Tibial nerve (tissue), 4 donors: ENCODE results near the gene DPY19L1. TPM values are rescaled to one million over a fixed set of nuclear protein-coding genes. Genes with fewer than 3 reads are reported as not detected.
"Not testable (repeated sequence)": the region's sequence is repeated elsewhere in the genome, so short reads cannot be mapped to it uniquely, and the experiment has no call there.

Source experiments
- DNase-seq, 2 donors: peaks; one replicate each; pipeline ENCODE4 v3.0.0-alpha.2; 2019; ENCODE audit warnings: low spot score in 2 of 2
- H3K27ac ChIP-seq, 4 donors: fragments of 200-600 bp; sonication (generic) in 3 of 4; one replicate each; pipeline ENCODE4 v1.5.1; 2017 to 2019; ENCODE audit warnings: mild to moderate bottlenecking in 1 of 4
- H3K27me3 ChIP-seq, 2 donors: fragments of 200-600 bp; sonication (generic) in 1 of 2; one replicate each; pipeline versions ENCODE4 v1.5.1 to v1.6.0; 2017 to 2019
- H3K36me3 ChIP-seq, 3 donors: fragments of 200-600 bp; sonication (generic); one replicate each; pipeline ENCODE4 v1.5.1; 2018 to 2019
- H3K4me1 ChIP-seq, 4 donors: fragments of 200-600 bp; sonication (generic) in 3 of 4; one replicate each; pipeline ENCODE4 v1.5.1; 2017 to 2019
- H3K4me3 ChIP-seq, 4 donors: fragments of 200-600 bp; sonication (generic) in 3 of 4; one replicate each; pipeline ENCODE4 v1.5.1; 2017 to 2019; ENCODE audit warnings: mild to moderate bottlenecking in 1 of 4, moderate library complexity in 1 of 4
- H3K9me3 ChIP-seq, 4 donors: fragments of 200-600 bp; sonication (generic) in 3 of 4; one replicate each; pipeline ENCODE4 v1.5.1; 2017 to 2019
- CTCF ChIP-seq, 5 experiments: fragments of 200-600 bp in 3 of 5; fragments of 450-650 bp in 2 of 5; sonication (generic) in 3 of 5; IDR thresholded peaks; one replicate each; pipeline ENCODE4 v1.5.1; 2016 to 2019; ENCODE audit warnings: antibody characterized with exemption in 5 of 5, mild to moderate bottlenecking in 3 of 5, moderate library complexity in 2 of 5
- EP300 ChIP-seq, 2 donors: sonication (generic); formaldehyde crosslinking; IDR thresholded peaks; one replicate each; pipeline ENCODE4 v1.6.1; 2017; ENCODE audit warnings: antibody characterized with exemption in 2 of 2, mild to moderate bottlenecking in 1 of 2
- POLR2A ChIP-seq, 2 donors: fragments of 450-650 bp; IDR thresholded peaks; one replicate each; pipeline ENCODE4 v1.6.1; 2017; ENCODE audit warnings: antibody characterized with exemption in 2 of 2, mild to moderate bottlenecking in 2 of 2, moderate library complexity in 2 of 2
- WGBS, 2 donors: methylation state at CpG; one replicate each; pipeline ENCODE4 v1.1.5; 2018; 5-methylcytosine and 5-hydroxymethylcytosine counted together
- total RNA-seq, 4 donors: library from RNA; depleted of rRNA; stranded (reverse); fragments of >200 nt; gene quantifications; one replicate each; pipeline ENCODE4 v1.1.0, GENCODE V29; 2016

The DPY19L1 gene
- total RNA-seq, 4 donors from 2014 or later: 11.1 to 14.0 (median 12.7) TPM

GRCh38 chr7:34916267-34916666 is 121.0 kb downstream of the DPY19L1 start:
- peaks cover 0 to 15% (median 1%) of the 10 kb centered on the region in 4 donors for H3K9me3 ChIP-seq
- DNase-seq: no peak
- no peaks in the 10 kb centered on the region for H3K36me3 ChIP-seq
- WGBS, 2 donors: 93% methylated on average over 2 of the region's 2 CpGs
- no peak overlapping the region for H3K4me3 ChIP-seq
- TF ChIP-seq CTCF (IDR thresholded peaks at IDR 0.05) (no peak), POLR2A (IDR thresholded peaks at IDR 0.05) (no peak), EP300 (IDR thresholded peaks at IDR 0.05) (no peak)
- H3K27me3 ChIP-seq: no peaks in the 10 kb centered on the region
- H3K27ac ChIP-seq: no peak overlapping the region
- H3K4me1 ChIP-seq: no peaks in the 10 kb centered on the region

GRCh38 chr7:34912236-34912635 is 125.0 kb downstream of the DPY19L1 start:
- H3K27ac ChIP-seq: no peak overlapping the region
- H3K4me1 ChIP-seq: no peaks in the 10 kb centered on the region
- H3K36me3 ChIP-seq: no peaks in the 10 kb centered on the region
- no peaks in the 10 kb centered on the region for H3K27me3 ChIP-seq
- TF ChIP-seq POLR2A (IDR thresholded peaks at IDR 0.05) (no peak), EP300 (IDR thresholded peaks at IDR 0.05) (no peak), CTCF (IDR thresholded peaks at IDR 0.05) (no peak)
- H3K4me3 ChIP-seq: no peak overlapping the region
- DNase-seq: no peak
- H3K9me3 ChIP-seq: peaks cover 0 to 15% (median 1%) of the 10 kb centered on the region in 4 donors
- WGBS, 2 donors: 97 to 98% methylated on average over 2 of the region's 2 CpGs

- WGBS, 2 donors: 28 to 54% methylated on average over 30 of the region's 30 CpGs
- H3K4me1 ChIP-seq, H3K36me3 ChIP-seq, DNase-seq, H3K4me3 ChIP-seq, H3K9me3 ChIP-seq, H3K27ac ChIP-seq, H3K27me3 ChIP-seq: not testable (repeated sequence)
Observed at GRCh38 chr7:34906266-34906850, 130.9 kb downstream of the DPY19L1 start.

- WGBS, 2 donors: 54 to 71% methylated on average over 4 of the region's 4 CpGs
- Histone ChIP-seq H3K27ac (no peak overlapping the region), H3K4me3 (no peak overlapping the region), H3K4me1 (no peaks in the 10 kb centered on the region), H3K9me3 (no peaks in the 10 kb centered on the region), H3K36me3 (no peaks in the 10 kb centered on the region), H3K27me3 (no peaks in the 10 kb centered on the region)
- no peak for DNase-seq
- TF ChIP-seq POLR2A (IDR thresholded peaks at IDR 0.05) (no peak), CTCF (IDR thresholded peaks at IDR 0.05) (no peak), EP300 (IDR thresholded peaks at IDR 0.05) (no peak)
Observed at GRCh38 chr7:34904987-34905386, 132.3 kb downstream of the DPY19L1 start.

- not testable (repeated sequence) for H3K9me3 ChIP-seq, H3K4me1 ChIP-seq
- 73 to 81% methylated on average over 2 of the region's 2 CpGs for WGBS, 2 donors
Observed at GRCh38 chr7:34903921-34904320, 133.4 kb downstream of the DPY19L1 start.

GRCh38 chr7:34902182-34902581 is 135.1 kb downstream of the DPY19L1 start:
- no peaks in the 10 kb centered on the region for H3K9me3 ChIP-seq
- no peak for TF ChIP-seq CTCF (IDR thresholded peaks at IDR 0.05)
- TF ChIP-seq POLR2A (IDR thresholded peaks at IDR 0.05): no peak
- no peak for TF ChIP-seq EP300 (IDR thresholded peaks at IDR 0.05)
- DNase-seq: no peak
- no peak overlapping the region for H3K4me3 ChIP-seq
- H3K27me3 ChIP-seq: no peaks in the 10 kb centered on the region
- H3K36me3 ChIP-seq: no peaks in the 10 kb centered on the region
- no peak overlapping the region for H3K27ac ChIP-seq
- H3K4me1 ChIP-seq: no peaks in the 10 kb centered on the region
- 85 to 88% methylated on average over 6 of the region's 6 CpGs for WGBS, 2 donors

More at GRCh38 chr7:34903921-34904320, 133.4 kb downstream of the DPY19L1 start:
- not testable (repeated sequence) for DNase-seq, H3K4me3 ChIP-seq, H3K27ac ChIP-seq, H3K36me3 ChIP-seq, H3K27me3 ChIP-seq
